Measurements from ENCODE around the gene GPX6.
"Not testable (repeated sequence)": the region's sequence is repeated elsewhere in the genome, so short reads cannot be mapped to it uniquely, and the experiment has no call there.

GPX6 gene, protein sequence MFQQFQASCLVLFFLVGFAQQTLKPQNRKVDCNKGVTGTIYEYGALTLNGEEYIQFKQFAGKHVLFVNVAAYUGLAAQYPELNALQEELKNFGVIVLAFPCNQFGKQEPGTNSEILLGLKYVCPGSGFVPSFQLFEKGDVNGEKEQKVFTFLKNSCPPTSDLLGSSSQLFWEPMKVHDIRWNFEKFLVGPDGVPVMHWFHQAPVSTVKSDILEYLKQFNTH

DNA sequence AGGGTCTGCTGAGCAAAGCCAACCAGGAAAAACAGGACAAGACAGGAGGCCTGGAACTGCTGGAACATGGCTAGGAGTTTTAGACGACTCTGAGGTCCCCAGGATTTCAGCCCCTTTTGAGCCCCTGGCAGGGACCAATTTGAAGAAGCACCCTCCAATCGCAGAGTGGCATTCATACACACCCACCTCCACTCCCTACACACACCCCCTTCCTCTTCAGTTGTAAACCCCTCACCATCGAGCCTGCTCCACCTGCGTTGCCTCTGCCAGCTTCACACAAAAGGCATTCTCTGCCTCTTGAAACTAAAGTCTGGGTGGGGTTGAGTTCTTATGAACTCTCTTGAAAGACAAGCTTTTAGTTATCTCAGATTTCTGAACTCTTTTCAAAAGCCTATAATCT, at the start of gene GPX6:
GPX6 (minus strand) TSS at position 118 of the 400 bp plus-strand sequence; CDS start at position 68, 50 bp downstream.
- no peak for DNase-seq

DNA sequence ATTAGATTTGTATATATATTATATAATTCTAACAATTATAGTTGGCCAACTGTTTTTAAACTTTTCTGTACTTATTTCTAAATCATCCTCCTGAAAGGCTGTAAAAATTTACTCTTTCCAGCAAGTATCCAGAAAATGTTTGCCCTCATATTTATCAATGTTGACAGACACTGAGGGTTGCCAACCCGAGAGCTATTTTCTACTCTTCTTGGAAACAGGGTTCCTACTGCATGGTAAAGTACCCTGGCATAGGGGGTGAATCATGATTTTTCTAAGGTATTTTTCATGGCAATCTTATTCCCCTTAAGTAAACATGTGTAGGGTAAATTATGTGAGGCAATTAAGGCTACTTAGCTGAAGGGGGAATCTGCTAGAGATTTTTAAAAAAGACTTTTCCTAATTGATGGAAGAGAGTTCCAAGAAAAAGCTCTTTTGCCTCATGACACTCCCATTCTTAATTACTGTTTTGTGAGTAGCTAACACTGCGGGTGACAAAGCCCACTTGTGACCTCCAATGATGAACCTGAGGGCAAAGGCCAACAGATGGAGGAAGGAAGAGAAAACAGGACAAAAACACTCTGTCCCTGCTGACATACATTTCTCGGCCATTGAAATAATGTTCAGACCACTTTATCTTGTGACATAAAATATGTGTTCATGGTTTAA, 48.0 kb upstream of the GPX6 start:
- no peak for DNase-seq

DNA sequence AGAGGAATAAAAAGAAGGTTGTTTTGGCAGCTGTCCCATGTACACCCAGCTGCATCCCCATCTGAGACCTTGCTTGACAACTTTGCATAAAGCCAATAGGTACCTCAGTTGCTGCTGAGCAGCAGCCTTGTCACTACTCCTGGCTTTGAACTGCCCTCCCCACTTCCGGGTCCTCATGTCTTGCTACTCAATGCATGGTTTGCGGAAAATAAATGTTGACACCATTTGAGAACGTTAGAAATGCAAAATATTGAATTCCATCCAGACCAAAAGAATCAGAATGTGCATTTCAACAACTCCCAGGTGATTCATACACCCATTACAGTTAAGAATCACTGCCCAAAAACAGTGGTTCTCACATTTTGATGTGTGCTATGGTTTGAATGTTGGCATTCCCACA, 43.0 kb upstream of the GPX6 start:
- no peak for DNase-seq

DNA sequence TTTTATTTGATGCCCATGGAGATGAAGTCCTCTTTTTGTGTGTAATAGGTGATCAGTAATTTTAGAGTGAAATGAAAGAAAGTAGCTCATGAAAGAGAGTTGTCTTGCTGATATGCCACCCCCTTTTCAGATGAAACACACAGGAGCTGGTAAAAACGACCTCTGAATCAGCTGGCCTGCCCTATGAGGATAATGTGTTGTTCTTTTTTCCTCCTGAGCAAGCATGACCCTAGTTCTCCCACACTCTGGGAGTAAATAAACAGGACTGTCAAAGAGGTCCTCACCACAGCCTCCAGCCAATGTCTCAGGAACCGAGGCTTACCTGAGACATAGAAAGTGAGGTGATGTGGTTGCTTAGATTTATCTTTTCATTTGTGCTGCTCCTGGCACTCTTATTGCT, 39.5 kb upstream of the GPX6 start:
- no peak for DNase-seq

DNA sequence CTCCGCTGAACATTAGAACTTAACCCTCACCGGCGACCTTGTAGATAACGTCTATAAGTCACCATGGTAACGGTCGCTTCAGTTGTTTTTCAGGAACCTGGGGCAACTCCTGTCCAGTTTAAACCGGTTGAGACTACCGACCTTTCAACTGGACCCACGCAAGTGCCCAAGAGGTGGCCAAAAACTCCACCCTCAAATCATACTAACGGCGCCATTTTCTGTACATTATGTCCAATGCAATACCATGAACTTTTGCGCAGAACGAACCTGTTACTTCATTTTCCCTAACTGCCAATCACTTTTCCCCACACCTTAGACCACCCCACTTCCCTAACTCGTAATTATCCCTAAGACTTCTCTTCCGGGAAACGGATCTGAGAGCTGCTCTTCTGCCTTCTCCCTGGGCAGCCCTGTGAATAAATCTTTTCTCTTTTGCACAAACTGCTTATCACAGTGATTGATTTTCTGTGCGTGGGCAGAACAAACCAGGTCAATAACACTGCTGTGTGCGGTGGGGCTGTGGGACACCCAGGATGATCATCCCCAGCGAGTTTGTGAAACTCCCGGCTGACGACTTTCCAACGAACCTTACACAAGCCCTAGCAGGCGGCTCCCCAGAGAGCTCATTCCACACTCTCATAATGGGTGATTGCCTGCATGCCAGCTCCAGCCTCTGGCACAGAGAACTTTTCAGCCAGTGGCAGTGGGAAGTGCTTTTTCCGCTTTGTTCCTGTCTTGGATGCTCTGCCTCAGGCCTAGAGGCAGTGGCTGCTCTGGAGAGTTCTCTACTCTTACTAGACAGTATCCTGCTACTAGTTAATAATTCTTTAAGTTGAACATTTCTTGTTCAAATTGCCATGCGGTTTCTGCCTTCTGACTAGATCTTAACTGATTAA, 38.6 kb upstream of the GPX6 start:
- no peak for DNase-seq

DNA sequence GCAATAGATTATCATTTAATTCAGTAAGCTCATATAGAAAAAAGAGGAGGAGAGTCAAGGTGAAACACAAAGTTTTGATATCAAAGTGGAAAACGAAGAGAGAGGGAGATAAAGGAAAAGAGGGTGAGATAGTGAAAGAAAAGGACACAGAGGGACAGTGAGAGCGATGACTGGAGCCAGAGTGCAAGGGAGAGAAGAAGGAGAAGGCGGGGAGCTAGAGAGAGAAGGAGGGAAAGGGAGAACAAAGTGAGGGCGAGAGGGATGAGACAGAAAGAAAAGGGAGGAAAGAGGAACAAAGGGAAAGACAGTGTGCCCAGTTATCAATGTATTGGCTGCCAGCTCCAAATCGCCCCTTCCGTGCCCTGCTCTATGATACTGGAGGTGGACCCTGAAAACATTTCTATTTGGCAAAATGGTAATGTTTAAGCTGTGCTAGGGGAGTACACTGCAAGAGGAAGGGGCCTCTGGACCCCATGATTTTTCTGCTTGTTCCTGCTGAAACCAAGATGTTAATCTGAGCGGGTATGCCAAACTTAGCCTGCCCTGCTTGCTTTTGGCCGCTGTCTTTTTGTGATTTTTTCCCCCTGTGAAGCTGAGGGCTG, 37.9 kb upstream of the GPX6 start:
- DNase-seq, result no peak

DNA sequence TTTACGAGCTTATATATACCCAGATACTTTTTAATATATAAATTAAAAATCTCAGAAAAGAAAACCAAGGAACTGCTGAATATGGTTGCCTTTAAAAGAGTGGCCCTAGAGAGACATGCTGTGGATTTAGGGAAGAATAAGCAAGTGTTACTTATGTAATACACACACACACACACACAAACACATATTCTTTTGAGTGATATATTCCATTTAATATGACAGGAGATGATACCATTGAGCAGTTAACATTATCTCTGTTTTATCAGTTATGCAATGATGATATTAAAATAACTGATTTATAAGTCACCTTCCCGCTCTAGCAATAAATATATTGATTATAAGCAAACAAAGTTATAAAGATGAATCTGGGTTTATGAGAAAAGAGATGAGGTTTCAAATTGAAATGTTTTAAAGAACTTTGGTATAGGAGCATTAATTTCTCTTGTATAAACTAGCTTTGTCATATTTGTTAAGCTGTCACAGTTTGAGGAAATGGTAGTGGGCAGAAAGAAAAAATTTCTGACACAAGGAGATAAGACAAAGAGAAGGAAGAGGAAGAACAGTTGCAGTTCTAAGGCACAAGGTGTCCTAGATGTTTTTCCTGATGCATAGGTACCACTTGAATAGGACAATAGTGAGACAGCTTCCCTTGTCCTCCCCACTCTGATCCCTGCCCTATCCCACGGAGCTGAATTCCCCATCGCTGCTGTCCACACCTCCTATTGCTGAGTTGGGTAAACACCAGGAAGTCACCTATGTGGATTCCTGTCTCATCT, 36.5 kb upstream of the GPX6 start:
- DNase-seq, result no peak

DNA sequence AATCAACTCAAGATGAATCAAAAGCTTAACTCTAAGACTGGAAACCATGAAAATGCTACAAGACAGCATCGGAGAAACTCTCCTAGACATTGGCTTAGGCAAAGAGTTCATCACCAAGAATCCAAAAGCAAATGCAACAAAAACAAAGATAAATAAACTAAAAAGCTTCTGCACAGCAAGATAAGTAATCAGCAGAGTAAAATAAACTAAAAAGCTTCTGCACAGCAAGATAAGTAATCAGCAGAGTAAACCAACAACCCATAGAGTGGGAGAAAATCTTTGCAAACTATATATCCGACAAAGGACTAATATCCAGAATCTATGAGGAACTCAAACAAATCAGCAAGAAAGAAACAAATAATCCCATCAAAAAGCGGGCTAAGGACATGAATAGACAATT, 31.4 kb upstream of the GPX6 start:
- DNase-seq, result not testable (repeated sequence)

DNA sequence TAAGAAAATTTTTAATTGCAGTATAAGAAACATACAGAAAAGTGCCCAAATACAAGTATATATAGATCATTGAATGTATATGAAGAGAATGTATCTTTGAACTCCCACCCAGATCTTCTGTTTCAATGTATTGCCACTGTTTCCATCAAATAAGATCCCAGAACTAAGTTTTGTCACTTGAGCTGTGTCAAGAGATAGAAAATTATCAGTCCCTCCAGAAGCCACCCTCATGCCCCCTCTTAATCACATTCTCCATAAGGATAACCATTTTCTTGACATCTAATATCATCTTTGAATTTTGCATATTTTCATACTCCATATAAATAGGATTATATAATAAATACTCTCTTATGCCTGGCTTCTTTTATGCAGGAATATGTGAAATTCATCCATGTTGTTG, 30.4 kb upstream of the GPX6 start:
- DNase-seq, result no peak

DNA sequence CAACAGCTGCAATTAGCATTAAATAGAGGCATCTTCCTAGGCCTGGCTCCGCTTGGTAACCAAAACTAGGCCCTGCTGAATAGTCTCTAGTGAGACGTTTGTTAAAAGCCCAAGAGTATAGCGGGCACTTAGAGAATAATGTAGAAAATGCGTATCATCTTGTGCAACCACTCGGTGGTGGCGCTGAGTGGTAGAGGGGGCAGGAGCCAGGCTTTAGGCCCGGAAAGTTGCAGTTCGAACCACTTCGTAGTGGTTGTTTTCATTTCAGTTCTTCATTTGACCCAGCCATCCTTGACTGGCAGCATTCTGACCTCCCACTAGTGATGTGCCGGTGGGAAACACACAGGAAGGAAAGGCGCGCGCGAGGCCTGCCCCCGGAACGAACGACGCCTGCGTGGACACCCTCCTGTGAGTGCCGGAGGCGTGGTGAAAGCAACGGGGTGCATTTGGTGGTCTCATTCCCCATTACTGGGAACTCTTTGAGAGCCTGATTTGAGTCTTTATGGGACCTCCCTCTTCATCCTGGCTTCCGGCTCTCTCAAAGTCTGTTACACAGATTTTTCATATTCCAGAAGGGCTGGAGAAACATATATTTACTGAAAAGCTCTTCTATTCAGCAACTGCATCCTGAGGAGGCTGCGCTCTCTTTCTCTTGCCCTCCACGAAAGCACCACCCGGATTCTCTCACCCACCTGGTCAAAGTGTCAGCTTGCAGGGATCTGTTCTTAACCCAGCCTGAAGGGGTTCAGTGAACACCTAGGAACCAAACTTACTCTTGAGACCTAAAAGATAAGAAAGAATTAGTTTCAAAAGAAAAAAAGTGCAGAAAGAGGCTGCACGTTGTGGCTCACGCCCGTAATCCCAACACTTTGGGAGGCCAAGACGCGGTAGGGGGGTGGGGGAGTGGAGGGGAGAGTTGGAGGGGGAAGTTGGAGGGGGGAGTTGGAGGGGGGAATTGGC, 28.3 kb upstream of the GPX6 start:
- peak in 1 of 2 experiments; percentile 35 for DNase-seq

DNA sequence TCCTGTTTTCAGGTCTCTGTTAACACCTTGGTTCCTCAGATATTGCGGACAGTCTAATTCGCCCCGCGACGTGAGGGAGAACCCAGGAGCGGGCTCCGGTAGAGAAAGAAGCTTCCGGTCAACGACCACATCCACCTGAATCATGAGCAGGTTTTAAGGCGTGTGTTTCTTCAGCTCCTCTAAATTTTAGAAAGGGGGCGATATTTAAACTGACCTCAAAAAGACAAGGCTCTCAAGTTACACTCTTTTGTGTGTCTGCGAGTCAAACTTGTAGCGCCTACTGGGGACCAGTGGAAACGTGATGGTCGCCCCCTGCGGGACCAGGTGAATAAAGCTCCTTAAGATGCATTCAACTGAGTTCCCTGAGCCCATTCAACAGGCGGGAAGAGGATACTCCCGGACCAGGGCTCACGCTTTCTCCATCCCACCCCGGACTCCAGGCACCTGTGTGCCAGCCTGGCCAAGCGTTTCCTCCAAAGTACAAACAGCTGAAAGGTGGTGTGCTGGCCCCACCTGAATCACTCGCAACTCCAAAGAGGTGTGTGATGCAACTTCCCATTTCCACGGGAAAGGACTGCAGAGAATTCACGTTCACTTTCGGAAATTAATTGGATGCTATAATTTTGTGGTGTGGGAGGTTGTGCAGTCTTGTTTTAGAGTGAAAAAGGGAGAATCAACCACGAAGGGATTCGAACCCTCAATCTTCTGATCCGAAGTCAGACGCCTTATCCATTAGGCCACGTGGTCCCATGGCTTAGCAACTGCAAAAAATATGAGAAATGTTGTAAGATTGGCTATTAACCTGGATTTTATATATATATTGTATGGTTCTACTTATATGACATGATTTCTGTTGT, 27.1 kb upstream of the GPX6 start:
- DNase-seq, result peak; percentile 55 to 62

DNA sequence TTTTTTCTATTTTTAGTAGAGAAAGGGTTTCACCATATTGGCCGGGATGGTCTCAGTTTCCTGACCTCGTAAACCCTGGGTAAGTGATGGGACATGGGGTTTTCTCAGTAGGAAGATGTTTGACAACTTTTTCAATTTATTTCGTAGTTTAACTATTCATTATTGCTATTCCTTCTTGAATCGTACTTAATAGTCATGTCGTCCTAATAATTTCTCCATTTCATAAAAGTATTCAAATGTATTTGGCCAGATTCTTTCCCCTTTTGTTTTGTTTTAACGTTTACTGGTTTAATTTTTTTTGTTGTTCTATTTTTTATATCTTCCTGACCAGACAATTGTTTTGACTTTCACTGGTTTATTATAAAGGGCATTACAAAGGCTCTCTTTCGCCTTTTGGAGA, 26.4 kb upstream of the GPX6 start:
- no peak for DNase-seq

DNA sequence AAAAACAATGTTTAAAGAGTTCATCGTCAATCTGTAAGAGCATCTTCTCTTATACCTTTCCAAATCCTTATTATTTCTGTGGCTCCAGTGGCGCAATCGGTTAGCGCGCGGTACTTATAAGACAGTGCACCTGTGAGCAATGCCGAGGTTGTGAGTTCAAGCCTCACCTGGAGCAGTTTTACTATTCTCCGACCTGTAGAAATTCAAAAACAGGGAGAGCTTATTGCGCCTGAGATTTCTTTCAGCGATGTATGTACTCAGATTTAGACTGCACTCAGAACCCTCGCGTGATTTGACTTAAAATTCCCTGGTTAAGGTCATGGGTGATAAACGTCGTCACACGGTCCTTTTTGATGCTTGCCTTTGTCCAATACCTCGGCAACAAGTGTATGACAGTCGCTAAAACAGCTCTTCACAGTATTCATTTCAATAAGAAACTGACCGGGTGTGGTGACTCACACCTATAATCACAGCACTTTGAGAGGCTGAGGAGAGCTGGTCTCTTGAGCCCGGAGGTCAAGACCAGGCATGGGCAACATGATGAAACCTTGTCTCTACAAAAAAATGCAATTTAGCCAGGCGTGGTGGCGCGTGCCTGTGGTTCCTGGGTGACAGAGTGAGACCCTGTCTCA, 22.0 kb upstream of the GPX6 start:
- DNase-seq, result peak; percentile 31 to 34

DNA sequence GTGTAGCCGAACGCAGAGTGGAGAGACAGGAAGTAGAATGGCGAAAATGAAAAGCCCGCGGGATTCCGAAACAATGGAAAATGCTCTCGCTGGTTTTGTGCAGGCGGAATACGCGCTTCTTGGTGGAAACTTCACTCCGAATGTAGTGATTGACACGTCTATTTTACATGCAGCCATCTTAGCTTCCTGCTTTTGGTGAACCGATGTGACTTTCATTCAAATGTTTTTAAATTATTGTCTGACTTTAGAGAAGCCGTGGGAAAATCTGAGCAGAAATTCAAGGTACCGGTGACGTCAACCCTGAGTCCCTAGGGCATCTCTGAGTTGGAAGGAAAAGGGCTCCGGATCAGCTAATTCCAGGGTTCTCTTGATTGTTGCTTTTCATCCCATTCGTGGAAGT, 21.5 kb upstream of the GPX6 start:
- no peak for DNase-seq

DNA sequence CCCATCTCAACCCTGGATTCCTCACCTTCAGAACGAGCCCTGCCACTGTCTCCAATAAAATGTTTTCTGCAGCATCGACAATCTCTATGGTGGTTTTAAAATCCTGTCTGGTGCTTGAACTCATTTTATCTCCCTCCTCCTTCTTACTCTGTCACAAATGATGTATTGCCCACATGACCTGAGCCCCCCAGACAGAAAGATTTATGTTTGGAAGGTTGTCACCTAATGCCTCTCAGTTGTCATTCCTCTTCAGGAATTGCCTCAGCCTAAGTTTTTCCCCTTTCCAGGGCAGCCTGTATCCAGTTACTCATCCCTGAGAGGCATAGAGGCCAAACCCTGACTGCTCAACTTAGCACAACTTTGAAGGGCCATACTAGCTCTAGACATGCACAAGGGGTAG, 19.3 kb upstream of the GPX6 start:
- no peak for DNase-seq

DNA sequence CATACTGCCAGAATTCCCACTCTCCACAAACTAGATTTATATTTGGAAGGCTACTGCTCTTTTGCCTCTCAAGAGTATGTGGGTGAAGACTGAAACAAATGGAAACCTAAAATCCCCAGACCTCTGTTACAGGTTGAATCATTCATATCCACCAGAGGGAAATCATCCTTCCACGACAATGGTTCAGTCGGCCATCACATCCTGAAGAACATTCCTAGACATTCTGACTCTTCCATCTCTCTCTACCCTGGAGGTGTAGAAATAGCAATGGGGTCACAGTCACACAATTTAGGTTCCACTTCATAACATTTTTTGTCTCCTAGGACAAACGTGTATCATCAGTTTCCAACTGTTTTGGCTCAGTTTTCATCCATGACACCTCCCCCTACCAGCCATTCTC, 18.7 kb upstream of the GPX6 start:
- DNase-seq, result no peak

DNA sequence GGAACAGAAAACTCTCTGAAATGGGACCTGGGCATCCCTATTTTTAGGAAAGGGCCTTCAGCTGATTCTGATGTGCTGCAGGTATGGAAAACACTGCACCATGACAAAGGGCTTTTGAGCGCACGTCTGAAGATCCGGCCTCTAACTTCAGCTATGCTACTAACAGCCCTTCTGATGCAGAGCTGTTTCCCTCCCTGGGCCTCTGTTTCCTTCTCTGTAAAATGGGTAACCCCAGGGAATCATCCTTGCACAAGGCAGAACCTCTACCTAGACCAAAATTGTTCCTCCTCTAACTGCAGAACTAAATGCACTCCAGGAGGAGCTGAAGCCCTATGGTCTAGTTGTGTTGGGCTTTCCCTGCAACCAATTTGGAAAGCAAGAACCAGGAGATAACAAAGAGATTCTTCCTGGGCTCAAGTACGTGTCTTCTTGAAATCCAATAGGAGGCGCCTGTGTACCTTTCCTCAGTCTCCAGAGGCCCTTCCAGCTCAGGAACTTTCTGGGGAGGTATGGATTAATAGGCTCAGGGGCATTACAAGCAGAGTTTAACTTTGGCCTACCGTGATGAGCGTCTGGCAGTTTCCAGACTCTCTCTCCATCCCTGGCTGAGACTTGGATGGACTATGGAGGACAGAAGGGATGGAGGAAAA, 16.0 kb upstream of the GPX6 start:
- no peak for DNase-seq

DNA sequence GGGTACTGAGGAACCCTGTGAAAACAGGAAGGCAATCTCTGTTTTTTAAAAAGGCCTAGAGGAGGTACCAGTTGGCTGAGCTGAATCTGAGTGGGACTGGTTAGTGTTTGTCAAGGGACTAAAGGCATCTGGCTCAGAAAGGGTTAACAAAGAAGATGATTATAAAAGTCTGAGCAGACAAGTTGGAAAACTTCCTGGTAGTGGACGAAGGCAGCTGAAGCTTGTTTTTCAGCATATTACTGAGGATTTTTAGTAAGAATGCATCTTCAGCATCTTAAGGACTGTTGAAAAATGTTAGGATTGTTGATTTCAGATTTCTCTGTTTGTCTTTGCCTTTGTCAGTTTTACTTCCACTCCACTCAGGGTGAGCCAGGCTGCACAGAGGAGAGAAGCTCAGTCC, 15.2 kb upstream of the GPX6 start:
- DNase-seq, result no peak

DNA sequence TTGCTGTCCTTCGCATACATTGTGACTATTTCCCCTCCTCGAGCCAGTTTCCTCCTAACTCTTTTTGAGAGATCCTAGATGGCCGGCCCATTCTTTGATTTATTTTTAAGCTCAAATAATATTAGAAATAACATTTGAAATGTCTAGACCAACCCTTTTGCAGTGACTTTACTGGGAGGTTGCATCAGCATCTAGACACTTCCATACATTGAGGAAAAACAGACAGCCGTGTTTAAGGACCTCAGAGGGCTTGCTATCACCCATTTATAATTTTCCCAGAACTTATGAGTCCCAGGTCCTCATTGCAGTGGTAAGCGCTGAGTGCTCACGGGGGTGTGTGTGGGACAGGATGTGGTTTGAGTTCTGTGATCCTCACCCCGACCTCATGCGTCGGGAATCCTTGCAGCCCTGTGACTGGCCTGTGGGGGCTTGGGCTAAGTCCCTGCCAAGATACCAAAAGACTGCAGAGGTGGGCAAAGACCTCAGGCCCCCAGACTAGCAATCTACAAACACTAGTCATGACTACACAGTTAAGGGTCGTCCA, 10.0 kb upstream of the GPX6 start, which contains the start of gene GPX5:
GPX5 (plus strand) TSS at position 386 of the 544 bp plus-strand sequence; CDS start at position 519, 133 bp downstream.
- no peak for DNase-seq

All from activated CD4-positive, alpha-beta T cell treated with anti-CD3 and anti-CD28 coated beads, Interleukin-2, amount 50 U/mL, for 48 hours (primary cell).